Activated T-cell treated with anti-CD3 and anti-CD28 coated beads for 4 hours (primary cell): ENCODE measurements around the gene GIN1.
"Not testable (repeated sequence)": the region's sequence is repeated elsewhere in the genome, so short reads cannot be mapped to it uniquely, and the experiment has no call there.

Experiments used
- DNase-seq: peaks from one replicate; pipeline ENCODE4 v3.0.0-alpha.2; 2020

GIN1 gene

DNA sequence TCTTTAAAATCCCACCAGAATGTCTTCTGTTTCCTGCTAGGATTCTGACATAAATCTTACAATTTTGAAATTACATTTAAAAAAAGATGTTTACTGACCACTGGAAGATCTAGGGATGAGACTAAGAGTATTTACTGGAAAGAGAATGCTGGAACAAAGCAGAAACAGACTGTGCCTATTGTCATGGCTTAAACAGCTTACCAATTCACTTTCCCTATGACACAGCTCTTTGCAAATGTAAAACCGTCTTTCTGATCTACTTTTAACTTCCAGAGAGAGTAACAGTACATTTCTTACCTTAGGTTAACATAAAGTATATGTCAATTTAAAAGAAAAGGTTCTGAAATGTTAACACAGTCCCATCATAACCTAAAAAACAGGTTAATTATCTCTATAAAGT, 10.7 kb downstream of the GIN1 start:
- DNase-seq, result no peak

DNA sequence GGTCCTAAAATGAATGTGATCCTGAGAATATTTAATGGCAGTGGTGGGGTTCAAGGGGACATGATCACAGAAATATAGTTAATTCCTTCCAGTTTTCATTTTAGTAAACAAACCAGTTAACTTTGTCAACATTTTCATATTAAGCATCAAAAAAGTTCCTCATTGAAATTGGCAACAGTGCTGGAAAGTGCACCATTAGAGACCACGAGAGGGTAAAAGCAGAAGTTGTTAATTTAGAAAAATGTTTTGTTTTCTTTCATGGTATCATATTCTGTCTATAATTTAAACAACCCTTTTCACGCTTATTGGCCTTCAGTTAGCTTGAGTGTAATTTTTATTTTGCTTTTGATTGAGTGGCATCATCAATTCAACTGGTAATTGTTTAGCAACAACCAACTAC, 11.9 kb downstream of the GIN1 start:
- DNase-seq, result no peak

DNA sequence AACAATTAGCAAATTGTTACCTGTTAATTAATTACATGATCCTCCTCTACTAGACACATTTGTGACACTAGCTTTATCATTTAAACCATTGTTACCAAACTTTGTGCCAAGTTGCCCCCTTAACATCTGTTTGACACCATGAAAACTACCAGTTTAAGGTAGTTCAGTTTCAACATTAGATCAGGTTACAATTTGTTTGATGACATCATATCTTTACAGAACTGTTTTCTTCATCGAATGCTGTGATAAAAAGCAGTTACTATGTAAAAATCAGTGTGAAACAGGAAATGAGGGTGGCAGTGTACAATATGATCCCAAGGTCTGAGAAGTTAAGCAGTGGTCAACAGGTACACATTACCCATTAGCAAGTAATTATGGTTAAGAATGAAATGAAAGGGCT, 17.7 kb downstream of the GIN1 start:
- DNase-seq, result no peak

DNA sequence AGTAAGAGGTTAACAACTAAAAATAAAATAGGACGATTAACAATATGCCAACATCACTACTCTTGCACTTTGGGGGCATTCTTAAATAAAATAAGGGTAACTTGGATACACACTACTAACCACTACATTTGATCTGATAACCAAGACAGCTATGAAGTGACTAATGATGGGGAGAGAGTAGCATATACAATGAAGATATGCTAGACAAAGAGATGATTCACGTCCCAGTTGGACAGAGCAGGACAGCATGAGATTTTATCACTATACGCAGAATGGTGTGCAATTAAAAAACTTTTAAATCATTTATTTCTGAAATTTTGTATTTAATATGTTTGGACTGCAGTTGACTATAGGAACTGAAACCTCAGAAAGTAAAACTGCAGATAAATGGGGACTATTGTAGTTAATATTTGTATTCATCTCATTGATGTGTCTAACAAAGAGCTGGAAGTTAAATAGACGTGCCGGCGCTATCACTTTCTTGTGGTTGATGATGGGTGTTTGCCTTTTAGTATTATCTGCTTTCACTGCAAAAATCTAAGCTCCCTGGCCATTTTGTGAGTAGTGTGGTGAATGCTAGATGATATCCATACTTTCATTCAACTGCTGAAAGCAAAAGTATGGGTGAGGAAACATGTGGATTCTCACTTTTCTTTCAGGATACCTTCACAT, 18.7 kb downstream of the GIN1 start:
- no peak for DNase-seq

DNA sequence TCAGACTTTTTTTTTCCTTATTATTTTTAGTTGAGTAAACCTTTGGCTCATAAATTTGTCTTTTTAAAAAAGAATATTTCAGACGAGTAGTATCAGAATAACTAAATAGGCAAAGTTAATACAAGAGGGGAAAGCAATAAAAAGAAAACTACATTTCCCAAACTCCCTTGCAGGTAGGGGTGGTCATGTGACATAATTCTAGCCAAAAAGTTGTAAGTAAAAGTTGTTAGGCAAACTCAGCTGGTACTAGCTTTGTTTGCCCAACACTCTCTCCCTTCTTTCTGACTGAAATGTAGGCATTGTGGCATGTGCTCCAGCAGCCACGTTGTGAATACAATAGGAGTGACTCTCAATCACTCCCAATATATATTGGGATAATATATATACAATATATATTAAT, 20.9 kb downstream of the GIN1 start:
- DNase-seq, result no peak

DNA sequence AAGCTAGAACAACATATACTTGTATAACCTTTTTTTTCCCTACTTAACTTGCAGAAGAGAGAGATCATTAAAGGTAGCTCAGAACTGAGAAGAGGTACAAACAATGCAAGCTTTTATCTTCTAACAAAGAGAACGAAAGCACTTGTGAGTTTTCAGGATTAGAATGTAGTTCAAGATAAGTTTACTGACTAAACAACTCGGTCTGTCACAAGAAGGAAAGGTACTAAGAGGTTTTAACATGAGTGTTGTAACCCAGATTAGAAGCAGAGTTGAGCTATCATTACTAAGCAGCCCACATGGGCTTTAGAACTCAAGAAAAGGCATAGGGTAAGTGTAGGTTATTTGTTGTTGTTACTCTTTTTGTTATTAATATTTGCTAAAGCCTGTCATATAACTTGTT, 25.2 kb downstream of the GIN1 start:
- no peak for DNase-seq

DNA sequence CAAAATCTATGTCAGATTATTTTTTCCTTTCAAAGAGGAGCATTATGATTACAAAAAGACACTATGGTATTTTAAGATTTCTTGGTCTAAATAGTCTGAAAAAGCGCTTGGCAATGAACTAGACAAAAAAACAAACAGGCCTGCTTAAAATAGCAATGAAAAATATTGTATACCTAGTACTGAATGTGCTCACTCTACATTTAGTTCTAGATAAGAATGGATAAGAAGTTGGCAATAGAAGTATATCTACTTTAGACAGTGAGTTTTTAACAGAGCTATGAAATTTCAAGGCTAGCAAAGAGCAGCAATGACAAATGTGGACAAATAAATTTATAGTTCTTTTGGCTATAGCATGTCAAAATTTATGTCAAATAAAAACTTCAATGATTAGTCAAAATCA, 26.2 kb downstream of the GIN1 start:
- DNase-seq, result no peak

DNA sequence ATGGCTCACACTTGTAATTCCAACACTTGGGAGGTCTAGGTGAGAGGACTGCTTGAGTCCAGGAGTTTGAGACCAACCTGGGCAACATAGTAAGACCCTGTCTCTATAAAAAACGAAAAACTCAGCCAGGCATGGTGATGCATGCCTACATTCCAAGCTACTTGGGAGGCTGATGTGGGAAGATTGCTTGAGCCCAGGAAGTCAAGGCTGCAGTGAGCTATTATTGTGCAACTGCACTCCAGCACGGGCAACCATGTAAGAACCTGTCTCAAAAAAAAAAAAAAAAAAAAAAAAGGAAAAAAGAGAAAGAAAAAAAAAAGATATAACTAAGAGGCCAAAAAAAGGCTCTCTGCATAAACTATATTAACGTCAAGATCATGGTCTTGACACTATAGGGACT, 27.3 kb downstream of the GIN1 start:
- no peak for DNase-seq

DNA sequence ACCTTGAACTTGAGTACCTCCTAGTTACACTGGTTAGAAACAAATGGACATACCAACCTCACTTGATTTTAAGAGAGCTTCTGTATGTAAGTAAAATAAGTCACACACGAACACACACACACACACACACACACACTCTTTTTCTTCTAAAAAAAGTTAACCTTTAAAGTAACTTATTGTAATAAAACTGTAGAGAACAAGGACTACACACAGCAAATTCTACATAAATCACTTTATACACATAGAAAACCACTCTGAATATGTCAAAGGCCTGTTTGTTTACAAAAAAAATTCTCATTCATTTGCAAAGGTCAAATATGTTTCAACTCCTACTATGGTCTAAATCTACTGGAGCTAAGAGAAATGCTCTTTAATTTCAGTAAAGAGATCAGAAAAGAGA, 29.1 kb downstream of the GIN1 start:
- no peak for DNase-seq

DNA sequence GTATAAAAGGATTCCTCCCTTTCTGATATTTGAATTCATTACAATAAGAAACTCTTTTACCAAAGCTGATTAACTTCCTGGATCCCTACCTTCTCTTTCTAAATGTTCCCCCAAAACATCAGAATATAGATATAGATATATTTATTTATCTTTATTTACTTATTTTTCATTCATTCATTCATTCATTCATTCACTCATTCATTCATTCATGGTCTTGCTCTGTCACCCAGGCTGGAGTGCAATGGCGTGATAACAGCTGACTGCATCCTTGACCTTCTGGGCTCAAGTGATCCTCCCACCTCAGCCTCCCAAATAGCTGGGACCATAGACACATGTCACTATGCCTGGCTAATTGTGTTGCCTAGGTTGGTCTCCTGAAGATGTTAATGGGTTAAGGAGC, 30.7 kb downstream of the GIN1 start:
- DNase-seq, result no peak

DNA sequence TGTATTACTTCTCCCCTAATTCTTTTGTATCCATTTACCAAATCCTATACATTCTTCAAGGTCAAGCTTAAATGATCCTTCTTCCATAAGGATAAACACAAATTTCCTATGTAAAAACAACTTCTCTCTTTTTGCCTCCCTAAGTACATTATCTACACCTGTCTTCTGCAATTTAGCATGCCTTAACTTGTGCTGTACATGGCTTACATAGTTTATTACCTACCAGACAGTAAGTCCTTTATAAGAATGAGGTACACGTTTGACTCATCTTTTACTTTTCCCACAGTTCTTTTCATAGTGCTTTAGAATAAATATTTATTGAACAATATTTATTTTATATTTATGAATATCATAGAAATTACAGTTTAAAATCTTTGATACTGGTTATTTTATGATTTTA, 33.4 kb downstream of the GIN1 start:
- DNase-seq, result no peak

DNA sequence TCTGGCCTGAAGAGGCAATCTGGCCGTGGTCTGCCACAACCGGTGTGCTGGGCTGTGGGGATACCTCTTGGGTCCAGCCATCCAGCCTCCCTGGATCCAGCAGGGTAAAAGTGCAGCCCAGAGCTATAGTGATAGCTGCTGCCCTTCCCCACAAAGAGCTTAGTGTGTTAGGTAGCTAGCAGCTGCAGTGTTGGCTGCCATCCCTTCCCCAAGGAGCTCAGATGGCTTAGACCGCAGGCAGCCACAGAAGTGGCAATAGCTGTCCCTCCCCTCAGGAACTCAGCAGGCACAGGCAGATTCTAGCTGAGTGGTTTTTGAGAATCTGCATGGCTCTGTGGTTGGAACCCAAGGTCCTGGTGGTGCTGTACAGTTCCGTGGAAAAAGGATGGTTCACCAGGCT, 40.1 kb downstream of the GIN1 start:
- DNase-seq, result no peak

DNA sequence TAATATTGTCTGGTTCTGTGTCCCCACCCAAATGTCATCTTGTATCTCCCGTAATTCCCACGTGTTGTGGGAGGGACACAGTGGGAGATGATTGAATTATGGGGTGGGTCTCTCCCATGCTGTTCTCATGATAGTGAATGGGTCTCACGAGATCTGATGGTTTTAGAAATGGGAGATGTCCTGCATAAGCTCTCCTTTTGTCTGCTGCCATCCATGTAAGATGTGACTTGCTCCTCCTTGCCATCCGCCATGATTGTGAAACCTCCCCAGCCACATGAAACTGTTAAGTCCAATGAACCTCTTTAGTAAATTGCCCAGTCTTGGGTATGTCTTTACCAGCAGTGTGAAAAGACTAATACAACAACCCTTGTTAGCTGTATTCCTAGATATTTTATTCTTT, 44.5 kb downstream of the GIN1 start:
- DNase-seq, result no peak

DNA sequence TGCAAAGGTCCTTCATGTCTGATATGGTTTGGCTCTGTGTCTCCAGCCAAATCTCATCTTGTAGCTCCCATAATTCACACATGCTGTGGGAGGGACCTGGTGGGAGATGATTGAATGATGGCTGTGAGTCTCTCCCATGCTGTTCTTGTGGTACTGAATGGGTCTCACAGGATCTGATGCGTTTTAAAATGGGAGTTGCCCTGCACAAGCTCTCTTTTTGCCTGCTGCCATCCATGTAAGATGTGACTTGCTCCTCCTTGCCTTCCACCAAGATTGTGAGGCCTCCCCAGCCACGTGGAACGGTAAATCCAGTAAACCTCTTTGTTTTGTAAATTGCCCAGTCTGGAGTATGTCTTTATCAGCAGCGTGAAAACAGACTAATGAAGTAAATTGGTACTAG, 46.4 kb downstream of the GIN1 start:
- not testable (repeated sequence) for DNase-seq

DNA sequence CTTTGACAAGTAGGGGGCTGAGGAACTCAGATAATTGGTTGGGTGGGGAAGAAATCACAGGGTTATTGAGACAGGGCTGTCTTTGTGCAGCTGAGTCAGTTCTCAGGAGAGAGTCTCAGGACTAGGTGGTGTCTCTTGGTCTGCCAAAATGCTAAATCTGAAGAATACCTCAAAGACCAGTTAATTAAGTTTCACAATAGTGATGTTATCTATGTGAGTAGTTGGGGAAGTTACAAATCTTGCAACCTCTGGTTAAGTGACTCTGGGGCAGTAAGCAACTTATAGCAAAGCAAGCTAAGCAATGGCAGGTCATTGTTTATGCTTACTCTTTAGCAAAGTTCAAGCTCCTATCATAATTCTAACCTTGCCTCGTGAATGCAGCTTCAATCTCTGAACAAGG, 53.6 kb downstream of the GIN1 start:
- no peak for DNase-seq

DNA sequence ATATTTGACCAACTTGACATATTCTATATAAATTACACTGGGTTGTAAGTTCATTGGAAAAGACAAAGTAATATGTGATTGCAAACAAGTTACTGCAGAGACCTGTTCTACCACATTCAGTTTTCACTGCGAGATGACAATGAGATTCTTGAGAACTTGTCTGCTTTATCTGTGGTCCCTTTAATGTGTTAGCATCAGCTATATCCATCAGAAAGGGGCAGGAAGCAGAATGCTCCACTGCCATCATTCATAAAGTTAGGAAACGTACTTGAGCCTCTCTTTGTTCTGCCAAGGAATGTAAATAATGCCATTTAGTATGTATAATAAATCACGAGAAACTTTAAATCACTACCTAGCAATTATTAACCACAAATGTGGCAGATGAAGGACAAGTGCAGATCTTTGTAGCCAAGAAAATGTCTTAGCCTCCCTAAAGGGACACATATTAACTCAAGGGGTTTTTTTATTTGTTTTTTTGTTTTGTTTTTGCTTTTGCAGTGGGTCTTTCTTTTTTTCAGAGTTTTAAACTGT, 59.4 kb downstream of the GIN1 start:
- no peak for DNase-seq

DNA sequence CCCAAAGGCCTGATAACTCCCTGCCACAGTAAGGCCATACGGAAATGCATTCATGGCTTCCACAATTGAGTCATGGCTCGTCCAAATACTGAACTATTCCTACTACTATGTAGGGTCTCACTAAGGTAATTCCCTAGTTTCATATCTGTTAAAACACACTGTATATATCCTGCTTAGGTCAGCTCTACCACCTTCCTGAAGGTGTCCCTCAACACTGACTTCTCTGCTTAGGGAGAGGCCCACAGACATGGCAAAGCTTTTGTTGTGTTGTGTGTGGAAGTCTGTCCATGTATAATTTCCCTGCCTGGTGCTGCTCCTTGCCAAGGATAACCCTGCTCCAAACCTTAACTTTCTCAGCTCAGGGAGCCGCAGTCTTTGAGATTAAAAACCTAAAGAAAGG, 60.4 kb downstream of the GIN1 start:
- DNase-seq, result no peak

DNA sequence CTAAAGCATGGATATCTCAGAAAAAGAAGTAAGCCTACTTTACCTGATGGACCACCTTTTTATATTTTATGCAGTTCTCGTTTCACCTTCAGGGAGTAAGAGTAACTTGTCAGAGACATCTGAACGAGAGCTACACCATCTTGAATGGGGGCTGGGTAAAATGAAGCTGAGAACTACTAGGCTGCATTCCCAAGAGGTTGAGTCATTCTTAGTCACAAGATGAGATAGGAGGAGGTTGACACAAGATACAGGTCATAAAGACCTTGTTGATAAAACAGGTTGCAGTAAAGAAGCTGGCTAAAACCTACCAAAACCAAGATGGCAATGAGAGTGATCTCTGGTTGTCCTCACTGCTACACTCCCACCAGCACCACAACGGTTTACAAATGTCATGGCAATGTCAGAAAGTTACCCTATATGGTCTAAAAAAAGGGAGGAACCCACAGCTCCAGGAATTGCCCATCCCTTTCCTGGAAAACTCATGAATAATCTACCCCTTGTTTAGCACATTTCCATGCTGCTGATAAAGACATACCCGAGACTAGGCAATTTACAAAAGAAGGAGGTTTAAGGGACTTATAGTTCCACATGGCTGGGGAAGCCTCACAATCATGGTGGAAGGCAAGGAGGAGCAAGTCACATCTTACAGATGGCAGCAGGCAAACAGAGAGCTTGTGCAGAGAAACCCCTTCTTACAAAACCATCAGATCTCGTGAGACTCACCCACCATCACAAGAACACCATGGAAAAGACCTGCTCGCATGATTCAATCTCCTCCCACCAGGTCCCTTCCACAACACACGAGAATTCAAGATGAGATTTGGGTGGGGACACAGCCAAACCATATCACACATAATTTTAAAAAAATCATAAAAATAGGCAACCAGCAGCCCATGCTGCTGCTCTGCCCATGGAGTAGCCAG, 62.5 kb downstream of the GIN1 start:
- no peak for DNase-seq

DNA sequence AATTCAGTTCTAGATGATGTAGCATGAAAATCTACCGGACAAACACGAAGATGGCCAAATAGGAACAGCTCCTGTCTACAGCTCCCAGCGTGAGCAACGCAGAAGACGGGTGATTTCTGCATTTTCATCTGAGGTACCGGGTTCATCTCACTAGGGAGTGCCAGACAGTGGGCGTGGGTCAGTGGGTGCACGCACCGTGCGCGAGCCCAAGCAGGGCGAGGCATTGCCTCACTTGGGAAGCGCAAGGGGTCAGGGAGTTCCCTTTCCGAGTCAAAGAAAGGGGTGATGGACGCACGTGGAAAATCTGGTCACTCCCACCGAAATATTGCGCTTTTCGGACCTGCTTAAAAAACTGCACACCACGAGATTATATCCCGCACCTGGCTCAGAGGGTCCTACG, 73.2 kb downstream of the GIN1 start:
- not testable (repeated sequence) for DNase-seq

DNA sequence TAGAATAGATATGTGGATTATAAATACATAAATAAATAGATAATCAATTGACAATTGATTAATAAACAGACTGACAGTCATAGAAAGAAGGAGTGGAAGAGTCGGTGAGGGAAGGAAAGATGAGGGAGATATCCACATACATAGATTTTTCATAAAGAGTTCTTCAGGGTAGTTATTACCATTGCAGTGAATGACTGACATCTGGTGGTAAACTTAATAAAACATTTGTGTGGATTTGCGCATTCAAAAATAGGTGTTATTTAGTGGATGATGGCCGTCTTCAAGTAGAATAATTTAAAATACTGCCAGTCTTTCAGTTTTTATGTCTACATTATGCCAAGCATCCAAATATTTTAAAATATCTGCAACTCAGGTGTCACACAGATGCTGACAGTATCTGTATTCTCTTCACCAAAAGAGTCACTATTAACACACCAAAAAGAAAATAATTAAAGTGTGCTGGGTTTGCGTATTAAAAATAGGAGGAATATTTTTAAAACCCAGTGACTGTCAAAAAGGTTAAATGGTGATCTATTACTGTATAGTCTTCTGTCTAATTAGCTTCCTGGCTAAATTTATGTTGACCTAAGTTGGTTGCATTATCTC, 78.8 kb downstream of the GIN1 start:
- DNase-seq, result no peak

DNA sequence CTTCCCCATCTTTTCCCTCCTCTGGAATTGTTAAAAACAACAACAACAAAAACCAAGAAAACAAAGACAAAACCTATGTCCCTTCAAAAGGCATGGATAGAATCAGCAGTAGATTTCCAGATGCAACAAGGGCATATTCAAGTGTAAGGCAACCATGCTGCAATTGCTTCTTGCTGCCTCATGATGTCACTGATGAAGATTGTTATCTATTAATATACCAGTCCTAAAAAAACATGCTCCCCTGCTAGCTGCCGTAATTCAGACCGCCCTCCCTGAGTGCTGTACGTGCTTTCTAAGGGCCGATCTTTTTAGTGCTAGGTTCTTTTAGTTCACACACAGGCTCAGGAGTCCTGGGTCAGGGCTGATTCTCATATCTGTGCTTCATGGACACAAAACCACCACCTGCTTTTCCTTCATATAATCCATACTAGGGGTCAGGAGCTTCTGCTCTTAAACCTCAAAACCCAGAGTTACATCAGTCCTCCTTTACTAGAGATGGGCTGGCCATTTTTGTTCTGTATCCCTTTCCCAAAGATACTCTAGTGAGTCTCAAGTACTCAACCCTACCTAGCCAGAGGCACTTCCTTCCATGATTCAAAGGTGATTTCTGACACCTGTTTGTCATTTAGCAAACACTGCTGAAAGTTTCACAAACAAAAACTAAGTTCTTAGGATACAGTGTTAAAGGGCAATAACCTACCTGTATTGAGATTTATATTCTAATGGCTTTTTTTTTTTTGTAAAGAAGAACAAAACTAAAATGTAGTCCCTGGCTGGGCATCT, 82.1 kb downstream of the GIN1 start:
- DNase-seq, result no peak

DNA sequence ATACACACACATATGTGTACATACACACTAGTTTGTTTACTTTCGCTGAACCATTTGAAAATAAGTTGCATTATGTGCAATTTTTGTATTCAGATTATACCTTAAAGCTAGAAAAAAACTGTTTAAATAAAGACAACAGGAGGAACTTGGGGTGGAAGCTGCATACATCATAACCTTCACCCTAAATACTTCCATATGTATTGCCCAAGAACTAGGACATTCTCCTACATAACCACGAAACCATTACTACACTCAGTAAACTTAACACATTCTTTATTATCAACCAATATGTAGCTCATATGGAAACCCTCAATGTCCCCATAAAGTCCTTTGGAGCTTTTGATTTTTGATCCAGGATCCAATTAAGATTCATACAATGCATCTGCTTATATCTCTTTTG, 83.3 kb downstream of the GIN1 start:
- no peak for DNase-seq
